ENCODE results near the gene EIF4G3.

DNA sequence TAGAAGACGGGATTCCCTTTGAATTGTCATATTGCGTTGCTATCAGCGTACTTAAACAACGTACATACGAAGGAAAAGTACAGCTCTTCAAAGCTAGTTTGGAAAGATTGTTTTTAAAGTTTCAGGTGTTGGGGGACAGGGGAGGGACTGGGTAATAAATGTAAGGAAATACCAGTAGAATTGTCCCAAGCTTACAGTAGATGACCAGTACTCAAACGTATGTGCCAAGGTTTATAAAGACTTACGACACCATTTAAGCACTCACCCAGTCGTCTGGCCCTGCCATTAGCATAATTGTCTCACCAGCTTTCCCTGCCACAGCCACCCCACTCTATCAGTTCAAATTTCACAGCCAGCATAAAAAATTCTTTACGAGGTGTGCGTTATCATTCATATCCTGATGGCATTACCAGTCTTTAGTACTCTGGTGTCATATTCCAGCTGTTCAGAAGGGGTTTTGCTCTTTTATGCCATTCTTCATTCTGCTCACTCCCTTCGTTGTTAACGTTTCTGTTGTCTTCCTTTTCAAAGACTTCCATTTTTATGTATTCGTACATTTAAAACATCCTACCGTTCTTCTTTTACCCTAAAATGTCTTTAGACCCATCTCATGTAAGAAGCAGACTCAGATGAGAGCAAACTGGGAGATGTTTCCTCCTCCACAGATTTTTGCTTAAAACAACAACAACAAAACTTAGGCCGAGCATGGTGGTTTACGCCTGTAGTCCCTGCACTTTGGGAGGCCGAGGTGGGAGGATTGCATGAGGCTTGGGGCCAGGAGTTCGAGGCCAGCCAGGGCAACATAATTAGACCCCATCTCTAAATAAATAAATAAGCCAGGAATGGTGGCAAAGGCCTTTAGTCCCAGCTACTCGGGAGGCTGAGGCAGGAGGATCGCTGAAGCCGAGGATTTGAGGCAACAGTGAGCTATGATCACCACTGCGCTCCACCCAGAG, 388.6 kb downstream of the EIF4G3 start:
- TF ChIP-seq CTCF (IDR thresholded peaks at IDR 0.05 in 2 of 3, conservative IDR thresholded peaks at IDR 0.05 in 1 of 3; ENCODE audit: control insufficient read depth in 2 of 3, extremely low read depth in 1 of 3, insufficient read depth in 1 of 3, low read depth in 3 of 3, low read length in 3 of 3), result no peak
- no peak for TF ChIP-seq ZSCAN29 (IDR thresholded peaks at IDR 0.05)
- no peak for TF ChIP-seq CBFB (IDR thresholded peaks at IDR 0.05; ENCODE audit: low read depth)
- no peak for TF ChIP-seq RFX5 (IDR thresholded peaks at IDR 0.05; ENCODE audit: low read depth, low read length)
- no peak for TF ChIP-seq SRF (IDR thresholded peaks at IDR 0.05; ENCODE audit: low read depth in 2 of 2, low read length in 2 of 2)

Data from GM12878 (cell line).